K562 (cell line): ENCODE results near the gene CLEC18C. TPM values are rescaled to one million over a fixed set of nuclear protein-coding genes. Genes with fewer than 3 reads are reported as not detected.
A peak's percentile ranks its signal among the peaks of the same experiment; 100 is the strongest.
"Not testable (repeated sequence)": the region's sequence is repeated elsewhere in the genome, so short reads cannot be mapped to it uniquely, and the experiment has no call there.

Experiments
- ATAC-seq: fragments of 200-7000 bp; cut with Tn5 transposase; 3 replicates; pipeline ENCODE4 v1.9.1; 2020; ENCODE audit warnings: moderate library complexity
- BruUV-seq: library from RNA; stranded (reverse); fragments of 400-500 nt; replicated peaks from 2 replicates; lab custom pipeline; 2021; lab: Mats Ljungman, UMichigan
- CTCF ChIA-PET: fragments of 300-600 bp; formaldehyde crosslinking; extraction: SDS; loops from one replicate; lab custom pipeline; 2021; ENCODE audit warnings: low intra/inter-chr PET ratio; lab: Yijun Ruan, JAX
- POLR2A ChIA-PET: fragments of 300-600, 350-650 bp; sonication (Branson Sonifier 250); formaldehyde crosslinking; extraction: SDS; loops from one replicate; lab custom pipeline; 2021; ENCODE audit warnings: antibody characterized with exemption, inconsistent platforms; lab: Yijun Ruan, JAX
- DNase-seq, 4 experiments: peaks; one replicate each; pipeline versions ENCODE4 v3.0.0 to v3.0.0-alpha.2; 2011 to 2018; ENCODE audit warnings: low spot score in 3 of 4, mixed read lengths in 3 of 4; ENCODE audit errors: extremely low read depth in 1 of 4
- FAIRE-seq: peaks from 2 replicates; lab custom pipeline; 2011; peaks lifted over from hg19 to GRCh38; lab: Jason Lieb, UNC
- H2AFZ ChIP-seq: 2 replicates; pipeline ENCODE4 v1.6.0; 2011; ENCODE audit warnings: low read depth, low read length, control low read depth, inconsistent platforms
- H3K27ac ChIP-seq: fragments of 200-600 bp; 3 replicates; pipeline ENCODE4 v1.8.0; 2011; ENCODE audit warnings: low read depth, mild to moderate bottlenecking, control low read depth, inconsistent platforms, low read length, moderate library complexity, mixed read lengths; ENCODE audit errors: extremely low read depth
- H3K27me3 ChIP-seq, 2 experiments: fragments of 300-600 bp in 1 of 2; 2 replicates in 1 of 2; 3 replicates in 1 of 2; pipeline versions ENCODE4 v1.6.0 to v1.8.0; 2011; ENCODE audit warnings: inconsistent platforms in 2 of 2, low read length in 2 of 2, mild to moderate bottlenecking in 1 of 2, mixed read lengths in 1 of 2, moderate library complexity in 1 of 2; ENCODE audit not compliant: control insufficient read depth in 2 of 2, insufficient read depth in 2 of 2
- H3K36me3 ChIP-seq: fragments of 300-600 bp; 3 replicates; pipeline ENCODE4 v1.8.0; 2011; ENCODE audit warnings: mild to moderate bottlenecking, low read length, inconsistent platforms; ENCODE audit not compliant: control insufficient read depth, insufficient read depth
- H3K4me1 ChIP-seq, 2 experiments: fragments of 200-600 bp in 1 of 2; replicated peaks in 1 of 2; 2 replicates in 1 of 2; 3 replicates in 1 of 2; pipeline versions ENCODE4 v1.5.1 to v1.8.0; 2011; ENCODE audit warnings: inconsistent platforms in 2 of 2, low read length in 2 of 2, mild to moderate bottlenecking in 1 of 2, mixed read lengths in 1 of 2, moderate library complexity in 1 of 2; ENCODE audit not compliant: control insufficient read depth in 2 of 2, insufficient read depth in 2 of 2
- H3K4me2 ChIP-seq: 2 replicates; pipeline ENCODE4 v1.6.1; 2011; ENCODE audit warnings: low read length, control low read depth, inconsistent platforms, mixed read lengths; ENCODE audit not compliant: insufficient read depth
- H3K4me3 ChIP-seq: fragments of 200-600 bp; sonication (generic), shearing (Covaris generic); 2 replicates; pipeline ENCODE4 v1.5.1; 2016; ENCODE audit warnings: control low read depth, inconsistent platforms
- H3K79me2 ChIP-seq: fragments of 200-600 bp; 3 replicates; pipeline ENCODE4 v1.8.0; 2011; ENCODE audit warnings: low read length, inconsistent platforms; ENCODE audit not compliant: control insufficient read depth, insufficient read depth
- H3K9ac ChIP-seq, 2 experiments: 2 replicates each; pipeline versions ENCODE4 v1.6.0 to v1.6.1; 2011; ENCODE audit warnings: low read depth in 2 of 2, low read length in 2 of 2, control low read depth in 1 of 2, inconsistent platforms in 1 of 2, mild to moderate bottlenecking in 1 of 2, mixed read lengths in 1 of 2; ENCODE audit not compliant: insufficient read depth in 1 of 2
- H3K9me1 ChIP-seq: one replicate; pipeline ENCODE4 v1.6.0; 2011; ENCODE audit warnings: inconsistent platforms, mild to moderate bottlenecking, low read length, moderate library complexity; ENCODE audit not compliant: control insufficient read depth, insufficient read depth
- H3K9me3 ChIP-seq: replicated peaks from 2 replicates; pipeline ENCODE4 v1.5.1; 2011; ENCODE audit warnings: low read depth, low read length, inconsistent platforms; ENCODE audit not compliant: control insufficient read depth, insufficient read depth
- H4K20me1 ChIP-seq: replicated peaks from 2 replicates; pipeline ENCODE4 v1.6.1; 2011; ENCODE audit warnings: low read length, inconsistent platforms, mixed read lengths; ENCODE audit not compliant: control insufficient read depth, insufficient read depth
- WGBS: fragments of 100-300 bp; shearing (Covaris generic); methylation state at CpG from one replicate; pipeline ENCODE4 v1.1.6; 2016; ENCODE audit warnings: low coverage, mixed read lengths; ENCODE audit not compliant: insufficient coverage; ENCODE audit errors: missing lambda C conversion rate; 5-methylcytosine and 5-hydroxymethylcytosine counted together
- in situ Hi-C: fragments of 300-500 bp; cut with MboI; formaldehyde crosslinking; loops from 4 replicates; pipeline ENCODE4 v1.15.0; 2018; ENCODE audit warnings: inconsistent platforms, mixed read lengths
- intact Hi-C: fragments of 100-400 bp; cut with micrococcal nuclease; formaldehyde crosslinking; loops from 2 replicates; pipeline ENCODE4 v1.14.2; 2022
- polyA plus RNA-seq, 8 experiments: library from polyadenylated mRNA; depleted of rRNA in 4 of 8; stranded (reverse) in 5 of 8; unstranded in 3 of 8; fragments of >200 nt; fragmentation: Nextera tagmentation in 2 of 8; fragmentation: Illumina TruSeq in 1 of 8; extraction: Ambion mirVana in 2 of 8; extraction: Trizol in 1 of 8; gene quantifications; 2 replicates each; pipeline versions ENCODE4 v1.2.1 to v1.2.3, GENCODE V29; 2011 to 2014; ENCODE audit warnings: inconsistent platforms in 1 of 8, missing spikeins in 1 of 8
- total RNA-seq, 7 experiments: library from RNA; depleted of rRNA in 6 of 7; stranded (reverse); fragments of >200 nt in 6 of 7; fragmentation: Illumina TruSeq in 2 of 7; extraction: Trizol in 2 of 7; gene quantifications; 2 replicates each; pipeline versions ENCODE4 v1.2.1 to v1.2.3, GENCODE V29; 2011 to 2021; ENCODE audit warnings: low replicate concordance in 1 of 7

Gene CLEC18C
- total and polyA plus RNA-seq, 9 of the 15 experiments (the other 6 are each of a cell fraction or from before 2014, with no cell fraction given), result 0.06 to 1.0 (median 0.54) TPM; not detected in 2

GRCh38 chr16:70225430-70225829, 51.8 kb downstream of the CLEC18C start:
- H3K4me2 ChIP-seq, H3K9ac ChIP-seq, intact Hi-C loops, POLR2A ChIA-PET, H3K4me3 ChIP-seq, CTCF ChIA-PET, H3K27ac ChIP-seq, H3K79me2 ChIP-seq, FAIRE-seq, DNase-seq, H3K36me3 ChIP-seq, H3K27me3 ChIP-seq, H3K4me1 ChIP-seq, in situ Hi-C loops, H3K9me1 ChIP-seq, H4K20me1 ChIP-seq, ATAC-seq, H2AFZ ChIP-seq, H3K9me3 ChIP-seq, BruUV-seq: not testable (repeated sequence)
- 100% methylated on average over 2 of the region's 4 CpGs for WGBS

DNA sequence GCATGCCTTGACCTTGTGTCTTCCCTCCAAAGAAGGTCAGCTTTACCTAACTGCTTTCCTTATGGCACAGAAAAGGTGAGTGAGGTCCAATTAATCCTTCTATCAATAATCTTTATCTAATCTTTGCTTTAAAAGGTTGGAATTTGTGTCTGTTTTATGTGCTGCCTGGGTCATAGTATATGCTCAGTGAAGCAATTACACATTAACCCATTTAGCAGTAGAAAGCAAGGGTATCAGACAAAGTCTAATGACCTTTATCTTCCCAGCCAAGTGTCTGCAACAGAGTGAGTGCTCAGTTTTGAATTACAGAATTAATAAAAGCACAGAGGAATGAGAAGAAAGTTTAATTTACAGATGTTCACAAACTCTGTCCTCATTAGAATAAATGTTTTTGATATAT, 52.4 kb downstream of the CLEC18C start:
- H2AFZ ChIP-seq, FAIRE-seq, H3K79me2 ChIP-seq, ATAC-seq, H3K27me3 ChIP-seq, H3K4me2 ChIP-seq, in situ Hi-C loops, H3K9me3 ChIP-seq, H3K36me3 ChIP-seq, DNase-seq, H3K9ac ChIP-seq, CTCF ChIA-PET, H3K9me1 ChIP-seq, H4K20me1 ChIP-seq, intact Hi-C loops, POLR2A ChIA-PET, H3K4me1 ChIP-seq, H3K27ac ChIP-seq, H3K4me3 ChIP-seq: not testable (repeated sequence)
- TSS peak; percentile 31 for BruUV-seq
